Measurements from ENCODE around the gene TMED1.
A peak's percentile ranks its signal among the peaks of the same experiment; 100 is the strongest.
"Not testable (repeated sequence)": the region's sequence is repeated elsewhere in the genome, so short reads cannot be mapped to it uniquely, and the experiment has no call there.

The TMED1 gene

GRCh38 chr19:10835754-10836478, at the start of gene TMED1:
TSS of gene TMED1 (minus strand) at chr19:10836212. CDS start at chr19:10836191, 21 bp downstream.
- DNase-seq = peak; percentile 98

GRCh38 chr19:10885201-10886169, 49.5 kb upstream of the TMED1 start:
- no peak for DNase-seq

GRCh38 chr19:10884274-10884673, 48.3 kb upstream of the TMED1 start:
- no peak for DNase-seq

GRCh38 chr19:10882108-10882457, 46.1 kb upstream of the TMED1 start:
- no peak for DNase-seq

GRCh38 chr19:10881403-10882107, 45.5 kb upstream of the TMED1 start:
- DNase-seq = no peak

GRCh38 chr19:10878253-10878652, 42.2 kb upstream of the TMED1 start:
- no peak for DNase-seq

GRCh38 chr19:10877608-10878007, 41.6 kb upstream of the TMED1 start:
- DNase-seq = not testable (repeated sequence)

GRCh38 chr19:10876459-10877240, 40.6 kb upstream of the TMED1 start:
- DNase-seq = no peak

GRCh38 chr19:10874024-10874423, 38.0 kb upstream of the TMED1 start:
- DNase-seq = no peak

- DNase-seq = no peak
Measured at GRCh38 chr19:10872546-10873107, 36.6 kb upstream of the TMED1 start.

- DNase-seq = no peak
Measured at GRCh38 chr19:10871711-10872545, 35.9 kb upstream of the TMED1 start.

- peak; percentile 93 for DNase-seq
Measured at GRCh38 chr19:10870955-10871603, 35.1 kb upstream of the TMED1 start, which contains the start of gene CARM1. TSS of gene CARM1 (plus strand) at chr19:10871553. CDS start at chr19:10871703, 150 bp downstream.

GRCh38 chr19:10870501-10870954, 34.5 kb upstream of the TMED1 start:
- no peak for DNase-seq

GRCh38 chr19:10869872-10870311, 33.9 kb upstream of the TMED1 start:
- not testable (repeated sequence) for DNase-seq

- DNase-seq = no peak
Measured at GRCh38 chr19:10868872-10869547, 33.0 kb upstream of the TMED1 start.

GRCh38 chr19:10866495-10866894, 30.5 kb upstream of the TMED1 start:
- no peak for DNase-seq

GRCh38 chr19:10864538-10864899, 28.5 kb upstream of the TMED1 start:
- peak; percentile 31 for DNase-seq

GRCh38 chr19:10863107-10863717, 27.2 kb upstream of the TMED1 start:
- DNase-seq = no peak

- no peak for DNase-seq
Measured at GRCh38 chr19:10862561-10863106, 26.6 kb upstream of the TMED1 start.

All from NCI-H748 treated with DMSO at 0.1 percent for 48 hours (cell line).